GM12878 (cell line): Measurements from ENCODE around the gene CYP4F8. TPM values are rescaled to one million over a fixed set of nuclear protein-coding genes. Genes with fewer than 3 reads are reported as not detected.
"Not testable (repeated sequence)": the region's sequence is repeated elsewhere in the genome, so short reads cannot be mapped to it uniquely, and the experiment has no call there.

Experiments used
- ATAC-seq: fragments of 200-7000 bp; cut with Tn5 transposase; 3 replicates; pipeline ENCODE4 v1.9.1; 2020; ENCODE audit warnings: mild to moderate bottlenecking, moderate library complexity
- BruUV-seq: library from RNA; stranded (reverse); fragments of 400-500 nt; replicated peaks from 2 replicates; lab custom pipeline; 2021; lab: Mats Ljungman, UMichigan
- CTCF ChIA-PET: fragments of 300-600 bp; sonication (Branson Sonifier 250); formaldehyde crosslinking; extraction: SDS; loops from one replicate; lab custom pipeline; 2021; ENCODE audit warnings: inconsistent platforms; lab: Yijun Ruan, JAX
- POLR2A ChIA-PET: fragments of 350-600 bp; formaldehyde crosslinking; extraction: SDS; loops from one replicate; lab custom pipeline; 2021; ENCODE audit warnings: inconsistent platforms; lab: Charles Lee
- RAD21 ChIA-PET: fragments of 300-600 bp; sonication (Branson Sonifier 250); formaldehyde crosslinking; loops from one replicate; lab custom pipeline; 2023; ENCODE audit warnings: antibody characterized with exemption; ENCODE audit not compliant: unreplicated experiment; lab: Charles Lee
- SMC1A ChIA-PET: fragments of 300-600 bp; sonication (Branson Sonifier 250); formaldehyde crosslinking; loops from one replicate; lab custom pipeline; 2023; ENCODE audit not compliant: unreplicated experiment, uncharacterized antibody; lab: Charles Lee
- DNase-seq: peaks from one replicate; pipeline ENCODE4 v3.0.0-alpha.2; 2011; ENCODE audit warnings: low read depth, low spot score
- FAIRE-seq: peaks from 3 replicates; lab custom pipeline; 2011; peaks lifted over from hg19 to GRCh38; lab: Jason Lieb, UNC
- H2AFZ ChIP-seq: 2 replicates; pipeline ENCODE4 v1.6.0; 2011; ENCODE audit warnings: low read depth, low read length, control low read depth; ENCODE audit not compliant: control insufficient read depth
- H3K27ac ChIP-seq: 2 replicates; pipeline ENCODE4 v1.5.1; 2011; ENCODE audit warnings: control low read depth; ENCODE audit not compliant: control insufficient read depth, insufficient read depth
- H3K27me3 ChIP-seq, 2 experiments: replicated peaks in 1 of 2; 2 replicates each; pipeline versions ENCODE4 v1.6.0 to v1.6.1; 2011; ENCODE audit warnings: low read length in 1 of 2; ENCODE audit not compliant: control insufficient read depth in 2 of 2, insufficient read depth in 2 of 2
- H3K36me3 ChIP-seq, 2 experiments: 2 replicates each; pipeline ENCODE4 v1.5.1; 2011; ENCODE audit warnings: low read length in 1 of 2; ENCODE audit not compliant: control insufficient read depth in 2 of 2, insufficient read depth in 2 of 2
- H3K4me1 ChIP-seq: 2 replicates; pipeline ENCODE4 v1.6.1; 2011; ENCODE audit warnings: mild to moderate bottlenecking, low read length, moderate library complexity, mixed read lengths; ENCODE audit not compliant: control insufficient read depth, insufficient read depth
- H3K4me2 ChIP-seq: 2 replicates; pipeline ENCODE4 v1.6.0; 2011; ENCODE audit warnings: control low read depth; ENCODE audit not compliant: control insufficient read depth, insufficient read depth
- H3K4me3 ChIP-seq: fragments of 200-600 bp; sonication (generic); 2 replicates; pipeline ENCODE4 v1.5.1; 2016
- H3K79me2 ChIP-seq: 2 replicates; pipeline ENCODE4 v1.6.0; 2011; ENCODE audit warnings: low read length; ENCODE audit not compliant: control insufficient read depth, insufficient read depth
- H3K9ac ChIP-seq: 2 replicates; pipeline ENCODE4 v1.8.0; 2011; ENCODE audit warnings: low read length, control low read depth, mixed read lengths; ENCODE audit not compliant: control insufficient read depth, insufficient read depth
- H3K9me3 ChIP-seq: replicated peaks from 3 replicates; pipeline ENCODE4 v1.5.1; 2011; ENCODE audit warnings: mild to moderate bottlenecking, low read length; ENCODE audit not compliant: control insufficient read depth, insufficient read depth
- H4K20me1 ChIP-seq: 2 replicates; pipeline ENCODE4 v1.6.0; 2011; ENCODE audit not compliant: control insufficient read depth, insufficient read depth
- BRCA1 ChIP-seq: IDR thresholded peaks from 2 replicates; pipeline ENCODE4 v1.6.1; 2011; ENCODE audit warnings: low read depth, low read length, improper control_type of control experiment
- CHD4 ChIP-seq: fragments of 200-600 bp; sonication (generic); IDR thresholded peaks from 2 replicates; pipeline ENCODE4 v1.6.1; 2016; ENCODE audit warnings: mild to moderate bottlenecking
- HCFC1 ChIP-seq: fragments of 150-350 bp; IDR thresholded peaks from 2 replicates; pipeline ENCODE4 v1.6.1; 2014; ENCODE audit warnings: low read length
- IKZF1 ChIP-seq: fragments of 450-650 bp; conservative IDR thresholded peaks from 2 replicates; pipeline ENCODE4 v1.6.1; 2017; ENCODE audit warnings: antibody characterized with exemption, mild to moderate bottlenecking
- IRF3 ChIP-seq: fragments of 450-650 bp; IDR thresholded peaks from 2 replicates; pipeline ENCODE4 v1.6.1; 2014; ENCODE audit warnings: mild to moderate bottlenecking
- JUNB ChIP-seq: IDR thresholded peaks from 2 replicates; pipeline ENCODE4 v1.6.1; 2016; ENCODE audit warnings: antibody characterized with exemption, mild to moderate bottlenecking
- MAX ChIP-seq: IDR thresholded peaks from 2 replicates; pipeline ENCODE4 v1.6.1; 2012; ENCODE audit warnings: low read depth, low read length, improper control_type of control experiment
- NFYB ChIP-seq: IDR thresholded peaks from 2 replicates; pipeline ENCODE4 v1.6.1; 2011; ENCODE audit warnings: low read depth, mild to moderate bottlenecking, low read length, improper control_type of control experiment, moderate library complexity; ENCODE audit not compliant: insufficient read depth
- NR2C2 ChIP-seq: IDR thresholded peaks from 2 replicates; pipeline ENCODE4 v1.6.1; 2011; ENCODE audit warnings: borderline replicate concordance, low read depth; ENCODE audit not compliant: control insufficient read depth, insufficient read length
- RB1 ChIP-seq: fragments of 450-650 bp; formaldehyde crosslinking; IDR thresholded peaks from 2 replicates; pipeline ENCODE4 v1.6.1; 2017; ENCODE audit warnings: mild to moderate bottlenecking, borderline replicate concordance
- RCOR1 ChIP-seq: conservative IDR thresholded peaks from 2 replicates; pipeline ENCODE4 v1.6.1; 2012; ENCODE audit warnings: low read depth, low read length, improper control_type of control experiment
- WGBS: methylation state at CpG from one replicate; pipeline ENCODE4 v1.1.6; 2016; ENCODE audit warnings: low lambda C conversion rate; ENCODE audit not compliant: insufficient replicate concordance, insufficient coverage; ENCODE audit errors: missing lambda C conversion rate; 5-methylcytosine and 5-hydroxymethylcytosine counted together
- in situ Hi-C: fragments of 300-500 bp; cut with MboI; formaldehyde crosslinking; loops from 9 replicates; pipeline ENCODE4 v1.14.3; 2018; ENCODE audit warnings: mixed read lengths
- intact Hi-C: fragments of 100-400 bp; cut with micrococcal nuclease; formaldehyde crosslinking; loops from one replicate; pipeline ENCODE4 v1.14.2; 2022; ENCODE audit not compliant: unreplicated experiment
- polyA plus RNA-seq, 11 experiments: library from polyadenylated mRNA; depleted of rRNA in 4 of 11; unstranded in 6 of 11; stranded (reverse) in 5 of 11; fragments of >200 nt; fragmentation: Nextera tagmentation in 4 of 11; fragmentation: Illumina TruSeq in 1 of 11; extraction: Ambion mirVana in 4 of 11; extraction: Trizol in 1 of 11; gene quantifications; 1 replicate in 1 of 11; 2 replicates in 10 of 11; pipeline versions ENCODE4 v1.2.1 to v1.2.3, GENCODE V29; 2011 to 2016; ENCODE audit warnings: inconsistent platforms in 2 of 11, missing spikeins in 2 of 11, low read depth in 1 of 11
- total RNA-seq, 4 experiments: library from RNA; depleted of rRNA in 3 of 4; stranded (reverse); fragments of >200 nt in 3 of 4; fragmentation: Illumina TruSeq in 1 of 4; extraction: Trizol in 1 of 4; gene quantifications; 2 replicates each; pipeline versions ENCODE4 v1.2.1 to v1.2.3, GENCODE V29; 2013 to 2021
- TF ChIP-seq, protein P1 (sequence below): fragments of 450-650 bp; IDR thresholded peaks from 2 replicates; pipeline ENCODE4 v1.6.1; 2016; ENCODE audit warnings: mild to moderate bottlenecking

CYP4F8 gene
- total and polyA plus RNA-seq, 10 of the 15 experiments (the other 5 are each of a cell fraction or from before 2014, with no cell fraction given), result not detected

- no peak for TF ChIP-seq RB1
- TF ChIP-seq JUNB, result no peak
- TF ChIP-seq, all 136 proteins: peak for 0
Observed at GRCh38 chr19:15595069-15595468, 19.9 kb upstream of the CYP4F8 start (continued).

DNA sequence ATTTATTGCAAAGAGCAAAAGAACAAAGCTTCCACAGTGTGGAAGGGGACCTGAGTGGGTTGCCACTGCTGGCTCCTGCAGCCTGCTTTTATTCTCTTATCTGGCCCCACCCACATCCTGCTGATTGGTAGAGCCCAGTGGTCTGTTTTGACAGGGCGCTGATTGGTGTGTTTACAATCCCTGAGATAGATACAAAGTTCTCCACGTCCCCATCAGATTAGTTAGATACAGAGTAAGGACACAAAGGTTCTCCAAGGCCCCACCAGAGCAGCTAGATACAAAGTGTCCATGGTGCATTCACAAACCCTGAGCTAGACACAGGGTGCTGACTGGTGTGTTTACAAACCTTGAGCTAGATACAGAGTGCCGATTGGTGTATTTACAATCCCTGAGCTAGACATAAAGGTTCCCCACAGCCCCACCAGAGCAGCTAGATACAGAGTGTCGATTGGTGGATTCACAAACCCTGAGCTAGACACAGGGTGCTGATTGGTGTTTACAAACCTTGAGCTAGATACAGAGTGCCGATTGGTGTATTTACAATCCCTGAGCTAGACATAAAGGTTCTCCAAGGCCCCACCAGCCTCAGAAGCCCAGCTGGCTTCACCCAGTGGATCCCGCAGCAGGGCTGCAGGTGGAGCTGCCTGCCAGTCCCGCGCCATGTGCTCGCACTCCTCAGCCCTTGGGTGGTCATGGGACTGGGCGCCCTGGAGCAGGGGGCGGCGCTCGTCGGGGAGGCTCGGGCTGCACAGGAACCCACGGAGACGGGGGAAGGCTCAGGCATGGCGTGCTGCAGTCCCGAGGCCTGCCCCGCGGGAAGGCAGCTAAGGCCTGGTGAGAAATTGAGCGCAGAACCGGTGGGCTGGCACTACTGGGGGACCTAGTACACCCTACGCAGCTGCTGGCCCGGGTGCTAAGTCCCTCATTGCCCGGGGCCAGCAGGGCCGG lies 6.8 kb upstream of the CYP4F8 start:
- CTCF ChIA-PET, ATAC-seq, SMC1A ChIA-PET, FAIRE-seq, H4K20me1 ChIP-seq, in situ Hi-C loops, H3K36me3 ChIP-seq, H3K4me3 ChIP-seq, H3K27me3 ChIP-seq, H3K27ac ChIP-seq, H2AFZ ChIP-seq, RAD21 ChIA-PET, intact Hi-C loops, H3K4me2 ChIP-seq, DNase-seq, POLR2A ChIA-PET, H3K4me1 ChIP-seq, H3K9me3 ChIP-seq, H3K9ac ChIP-seq, BruUV-seq, H3K79me2 ChIP-seq: not testable (repeated sequence)
- WGBS, result 43% methylated on average over 25 of the region's 27 CpGs

DNA sequence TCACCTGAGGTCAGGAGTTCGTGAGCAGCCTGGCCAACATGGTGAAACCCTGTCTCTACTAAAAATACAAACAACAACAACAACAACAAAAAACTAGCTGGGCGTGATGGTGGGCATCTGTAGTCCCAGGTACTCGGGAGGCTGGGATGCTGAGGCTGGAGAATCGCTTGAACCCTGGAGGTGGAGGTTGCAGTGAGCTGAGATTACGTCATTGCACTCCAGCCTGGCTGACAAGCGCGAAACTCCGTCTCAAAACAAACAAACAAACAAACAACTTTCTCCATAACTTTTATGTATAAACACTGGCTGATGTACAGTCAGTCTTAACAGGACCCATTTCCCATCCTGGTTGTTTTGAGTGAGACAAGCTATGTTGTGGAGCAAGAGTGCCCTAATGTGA lies 5.8 kb upstream of the CYP4F8 start:
- 37% methylated on average over 8 of the region's 8 CpGs for WGBS
- TF ChIP-seq MAX (no peak), HCFC1 (no peak), NFYB (no peak), IRF3 (no peak), CHD4 (no peak), IKZF1 (no peak), RCOR1 (no peak), BRCA1 (no peak), NR2C2 (no peak)
- TF ChIP-seq, protein P1, sequence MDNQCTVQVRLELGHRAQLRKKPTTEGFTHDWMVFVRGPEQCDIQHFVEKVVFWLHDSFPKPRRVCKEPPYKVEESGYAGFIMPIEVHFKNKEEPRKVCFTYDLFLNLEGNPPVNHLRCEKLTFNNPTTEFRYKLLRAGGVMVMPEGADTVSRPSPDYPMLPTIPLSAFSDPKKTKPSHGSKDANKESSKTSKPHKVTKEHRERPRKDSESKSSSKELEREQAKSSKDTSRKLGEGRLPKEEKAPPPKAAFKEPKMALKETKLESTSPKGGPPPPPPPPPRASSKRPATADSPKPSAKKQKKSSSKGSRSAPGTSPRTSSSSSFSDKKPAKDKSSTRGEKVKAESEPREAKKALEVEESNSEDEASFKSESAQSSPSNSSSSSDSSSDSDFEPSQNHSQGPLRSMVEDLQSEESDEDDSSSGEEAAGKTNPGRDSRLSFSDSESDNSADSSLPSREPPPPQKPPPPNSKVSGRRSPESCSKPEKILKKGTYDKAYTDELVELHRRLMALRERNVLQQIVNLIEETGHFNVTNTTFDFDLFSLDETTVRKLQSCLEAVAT, result no peak

More for the DNA sequence above, 5.8 kb upstream of the CYP4F8 start:
- Histone ChIP-seq H3K9ac (no peak overlapping the region), H3K27ac (no peak overlapping the region), H3K36me3 (no peaks in the 10 kb centered on the region), H3K4me2 (no peak overlapping the region), H3K79me2 (no peaks in the 10 kb centered on the region), H3K9me3 (no peaks in the 10 kb centered on the region), H3K4me1 (no peaks in the 10 kb centered on the region), H2AFZ (no peak overlapping the region), H3K27me3 (no peaks in the 10 kb centered on the region; a peak in 1 of 4 replicates), H4K20me1 (no peaks in the 10 kb centered on the region), H3K4me3 (no peak overlapping the region)
- ChIA-PET SMC1A (interaction anchor here (0.6 kb wide), 1 partner anchor 976 kb away, joined by 3 read pairs; no protein-coding TSS in a partner anchor), RAD21 (no interaction called here), CTCF (no interaction called here), POLR2A (interaction anchor here (0.6 kb wide), 1 partner anchor 1000 kb away, joined by 6 read pairs; no protein-coding TSS in a partner anchor)
- FAIRE-seq, result no peak
- DNase-seq, result no peak
- in situ Hi-C loops, result no loop called here
- BruUV-seq, result no TSS peak
- intact Hi-C loops, result no loop called here
- ATAC-seq, result no peak
